Measurements from ENCODE around the gene BATF.

DNA sequence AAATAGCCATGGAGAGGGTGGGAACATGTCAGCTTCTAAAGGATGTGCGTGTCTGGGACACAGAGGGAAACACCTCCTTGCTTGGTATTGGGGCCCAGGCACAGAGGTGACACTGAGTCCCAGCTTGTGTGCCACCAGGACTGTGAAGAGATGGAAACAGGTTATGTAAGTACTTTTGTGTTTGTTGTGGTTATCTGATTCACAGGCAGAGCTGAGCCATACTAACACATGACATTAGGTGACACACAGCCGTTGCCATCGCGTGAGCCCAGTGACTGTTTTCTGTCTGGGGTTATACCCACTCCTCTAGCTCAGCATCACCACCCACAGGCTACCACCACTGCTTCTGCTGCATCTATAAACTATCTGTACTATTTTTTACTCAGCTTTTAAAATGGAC lies 44.1 kb downstream of the BATF start:
- TF ChIP-seq GATA2 (IDR thresholded peaks at IDR 0.05; ENCODE audit: low read depth, low read length), result no peak
- TF ChIP-seq GATA3 (IDR thresholded peaks at IDR 0.05; ENCODE audit: low read depth, low read length), result no peak
